ENCODE measurements around the gene ELOVL6. TPM values are rescaled to one million over a fixed set of nuclear protein-coding genes. Genes with fewer than 3 reads are reported as not detected.
"Not testable (repeated sequence)": the region's sequence is repeated elsewhere in the genome, so short reads cannot be mapped to it uniquely, and the experiment has no call there.

ELOVL6 gene, protein sequence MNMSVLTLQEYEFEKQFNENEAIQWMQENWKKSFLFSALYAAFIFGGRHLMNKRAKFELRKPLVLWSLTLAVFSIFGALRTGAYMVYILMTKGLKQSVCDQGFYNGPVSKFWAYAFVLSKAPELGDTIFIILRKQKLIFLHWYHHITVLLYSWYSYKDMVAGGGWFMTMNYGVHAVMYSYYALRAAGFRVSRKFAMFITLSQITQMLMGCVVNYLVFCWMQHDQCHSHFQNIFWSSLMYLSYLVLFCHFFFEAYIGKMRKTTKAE
- 1 to 10 TPM; 2.2 to 5.8 (median 5.0) TPM for total RNA-seq

DNA sequence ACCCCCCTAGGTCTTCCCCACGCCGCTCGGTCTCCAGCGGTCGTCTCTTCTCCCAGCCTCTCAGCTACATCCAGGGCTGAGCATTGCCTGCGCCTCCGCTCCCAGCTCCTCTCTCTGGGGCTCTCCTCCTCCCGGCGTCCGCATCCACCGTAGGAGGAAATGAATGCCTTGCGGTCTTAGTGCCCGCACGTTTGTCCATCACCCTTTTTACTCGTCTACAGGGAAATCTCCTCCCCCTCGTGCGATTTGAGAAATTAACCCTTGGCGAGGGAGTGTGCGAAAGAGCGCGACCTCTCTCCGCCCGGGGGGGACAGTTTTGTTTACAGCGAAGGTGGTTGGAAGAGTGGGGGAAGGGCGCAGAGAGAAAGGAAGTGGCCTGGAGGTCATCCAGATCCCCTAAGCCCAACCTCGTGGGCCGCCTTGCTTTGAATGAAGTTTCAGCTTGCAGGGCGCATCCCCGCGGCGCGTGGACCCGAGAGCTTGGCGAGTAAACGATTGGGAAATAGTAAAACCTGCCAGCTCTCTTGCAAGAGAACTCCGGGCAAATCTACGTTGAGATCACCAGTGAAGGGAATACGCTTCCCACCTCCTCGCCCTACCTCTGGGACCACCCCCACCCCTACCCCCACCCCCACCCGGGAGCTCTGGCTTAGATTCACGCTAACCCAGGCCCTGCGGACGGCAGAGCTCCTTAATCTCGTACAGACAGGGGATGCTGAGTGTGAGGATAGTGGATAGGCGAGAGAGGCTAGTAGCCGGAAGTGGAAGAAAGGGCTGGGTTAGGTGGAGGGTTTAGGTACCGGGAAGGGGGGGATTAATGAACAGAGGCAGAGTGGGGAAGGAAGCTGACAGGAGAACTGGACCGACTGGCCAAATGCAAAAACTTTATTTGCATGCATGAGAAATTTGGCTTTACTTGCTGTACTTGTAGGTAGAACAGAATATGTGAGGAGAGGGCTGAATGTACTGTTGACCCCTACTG, at the start of gene ELOVL6:
ELOVL6 (minus strand) TSS at position 181 of the 982 bp plus-strand sequence. CDS start 280 bp downstream, outside the sequence.
- ATAC-seq (ENCODE audit: low FRiP score): peak; percentile 49
- no peak for DNase-seq (ENCODE audit: low spot score)
- no peak for TF ChIP-seq CTCF (IDR thresholded peaks at IDR 0.05)

GRCh38 chr4:110248100-110248499, 49.7 kb upstream of the ELOVL6 start:
- DNase-seq (ENCODE audit: low spot score) (no peak), ATAC-seq (ENCODE audit: low FRiP score) (no peak)
- TF ChIP-seq CTCF (IDR thresholded peaks at IDR 0.05): no peak

- ATAC-seq (ENCODE audit: low FRiP score): no peak
- TF ChIP-seq CTCF (IDR thresholded peaks at IDR 0.05): no peak
- DNase-seq (ENCODE audit: low spot score): no peak
These were observed 49.2 kb upstream of the ELOVL6 start for GRCh38 chr4:110247591-110247990.

DNA sequence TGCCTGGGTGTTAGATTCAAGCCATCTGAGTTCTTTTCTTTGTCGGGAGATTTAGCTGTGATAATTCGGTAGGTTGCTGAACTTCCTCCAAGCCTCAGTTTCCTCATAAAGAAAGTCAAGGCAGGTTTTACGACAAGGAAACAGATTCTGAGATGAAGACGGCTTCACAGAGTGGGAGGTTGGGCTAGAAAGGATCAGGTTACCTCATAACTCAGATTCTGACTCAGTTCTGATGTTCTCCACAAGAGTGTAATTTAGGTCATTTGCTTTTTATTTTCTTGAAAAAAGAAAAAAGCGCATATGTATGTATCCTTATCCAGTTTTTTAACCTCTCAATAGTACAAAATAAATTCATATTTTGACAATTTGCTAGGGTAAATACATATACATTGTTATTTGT, 47.2 kb upstream of the ELOVL6 start:
- ATAC-seq (ENCODE audit: low FRiP score): no peak
- no peak for DNase-seq (ENCODE audit: low spot score)
- no peak for TF ChIP-seq CTCF (IDR thresholded peaks at IDR 0.05)

GRCh38 chr4:110236324-110236723, 37.9 kb upstream of the ELOVL6 start:
- no peak for TF ChIP-seq CTCF (IDR thresholded peaks at IDR 0.05)
- DNase-seq (ENCODE audit: low spot score) (no peak), ATAC-seq (ENCODE audit: low FRiP score) (no peak)

DNA sequence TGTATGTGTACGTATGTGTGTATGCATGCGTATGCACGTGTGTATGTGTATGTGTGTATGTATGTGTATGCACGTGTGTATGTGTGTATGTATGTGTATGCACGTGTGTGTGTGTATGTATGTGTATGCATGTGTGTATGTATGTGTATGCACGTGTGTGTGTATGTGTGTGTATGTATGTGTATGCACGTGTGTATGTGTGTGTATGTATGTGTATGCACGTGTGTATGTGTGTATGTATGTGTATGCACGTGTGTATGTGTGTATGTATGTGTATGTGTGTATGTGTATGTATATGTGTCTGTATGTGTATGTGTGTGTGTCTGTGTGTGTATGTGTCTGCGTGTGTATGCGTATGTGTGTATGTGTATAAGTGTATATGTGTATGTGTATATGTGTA, 35.2 kb upstream of the ELOVL6 start:
- not testable (repeated sequence) for DNase-seq (ENCODE audit: low spot score); ATAC-seq (ENCODE audit: low FRiP score)

DNA sequence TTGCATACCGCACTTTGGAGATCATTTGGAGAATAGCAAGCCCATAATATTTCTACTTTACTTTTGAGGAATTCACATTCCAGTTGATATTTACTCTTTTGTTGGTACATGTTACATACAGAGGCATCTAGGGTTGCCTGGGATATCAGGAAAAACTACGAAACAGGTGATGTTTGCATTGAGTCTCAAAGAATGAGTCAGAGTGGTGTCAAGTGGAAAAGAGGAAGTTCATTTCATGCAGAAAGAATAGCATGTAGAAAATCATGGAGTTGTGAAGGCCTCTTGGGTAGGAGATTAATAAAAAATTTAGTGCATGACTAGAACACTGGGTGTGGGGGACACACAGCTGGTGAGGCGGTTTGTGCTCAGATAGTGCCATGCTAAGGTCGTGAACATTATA, 33.5 kb upstream of the ELOVL6 start:
- ATAC-seq (ENCODE audit: low FRiP score) (no peak), DNase-seq (ENCODE audit: low spot score) (no peak)
- no peak for TF ChIP-seq CTCF (IDR thresholded peaks at IDR 0.05)

Data from omental fat pad (tissue), 4 donors.